Kidney epithelial cell (primary cell): ENCODE data around the gene MIOX. TPM values are rescaled to one million over a fixed set of nuclear protein-coding genes. Genes with fewer than 3 reads are reported as not detected.

ENCODE experiments used
- DNase-seq: peaks from one replicate; pipeline ENCODE4 v3.0.0-alpha.2; 2010; ENCODE audit warnings: low read depth
- H3K27me3 ChIP-seq: 2 replicates; pipeline ENCODE4 v1.6.0; 2011; ENCODE audit warnings: low read length; ENCODE audit not compliant: control insufficient read depth, insufficient read depth
- H3K36me3 ChIP-seq: 2 replicates; pipeline ENCODE4 v1.5.1; 2011; ENCODE audit warnings: low read length; ENCODE audit not compliant: control insufficient read depth, insufficient read depth
- H3K4me3 ChIP-seq: 2 replicates; pipeline ENCODE4 v1.5.1; 2011; ENCODE audit warnings: low read depth, mild to moderate bottlenecking, control low read depth, low read length
- total RNA-seq: library from RNA; depleted of rRNA; stranded (reverse); fragments of >200 nt; gene quantifications from 2 replicates; pipeline ENCODE4 v1.2.3, GENCODE V29; 2015
- TF ChIP-seq, protein P1 (sequence below): IDR thresholded peaks from 2 replicates; pipeline ENCODE4 v1.5.1; 2011; ENCODE audit warnings: mild to moderate bottlenecking, moderate library complexity, low read length, control low read depth, inconsistent platforms; ENCODE audit not compliant: insufficient read depth, poor library complexity, severe bottlenecking

MIOX gene
- total RNA-seq, 1 donor from 2014 or later: 1.8 TPM

DNA sequence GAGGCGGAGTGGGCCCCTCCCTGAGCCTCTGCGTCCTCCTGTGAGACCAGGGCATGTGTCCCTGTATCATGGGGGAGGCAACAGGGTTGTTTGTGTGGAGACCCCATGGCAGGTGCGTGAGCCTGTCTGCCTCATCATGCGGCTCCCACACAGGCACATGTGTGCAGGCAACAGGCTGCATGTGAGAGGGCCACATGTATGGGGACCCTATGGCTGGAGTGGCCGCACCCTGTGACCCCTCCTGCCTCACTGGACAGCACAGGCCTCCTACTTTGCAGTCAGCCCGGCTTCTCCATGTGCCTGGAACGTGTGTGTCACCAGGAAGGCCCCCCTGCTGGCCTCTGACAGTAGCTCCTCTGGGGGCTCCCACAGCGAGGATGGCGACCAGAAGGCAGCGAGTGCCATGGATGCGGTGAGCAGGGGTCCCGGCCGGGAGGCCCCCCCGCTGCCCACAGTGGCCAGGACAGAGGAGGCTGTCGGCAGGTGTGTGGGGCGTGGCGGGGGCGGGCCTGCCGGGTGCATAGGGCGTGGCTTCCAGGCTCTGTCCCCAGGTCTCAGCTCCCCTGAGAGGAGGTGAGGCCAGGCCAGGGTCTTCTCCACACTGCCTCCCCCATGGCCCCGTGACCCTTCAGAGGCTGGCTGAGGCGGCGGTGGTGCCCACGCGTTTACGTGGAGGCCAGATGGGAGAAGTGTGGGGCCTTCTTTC lies 46.0 kb upstream of the MIOX start:
- DNase-seq: no peak
- Histone ChIP-seq H3K27me3 (no peaks in the 10 kb centered on the region), H3K4me3 (no peak overlapping the region), H3K36me3 (peaks cover 3% of the 10 kb centered on the region)
- TF ChIP-seq, protein P1, sequence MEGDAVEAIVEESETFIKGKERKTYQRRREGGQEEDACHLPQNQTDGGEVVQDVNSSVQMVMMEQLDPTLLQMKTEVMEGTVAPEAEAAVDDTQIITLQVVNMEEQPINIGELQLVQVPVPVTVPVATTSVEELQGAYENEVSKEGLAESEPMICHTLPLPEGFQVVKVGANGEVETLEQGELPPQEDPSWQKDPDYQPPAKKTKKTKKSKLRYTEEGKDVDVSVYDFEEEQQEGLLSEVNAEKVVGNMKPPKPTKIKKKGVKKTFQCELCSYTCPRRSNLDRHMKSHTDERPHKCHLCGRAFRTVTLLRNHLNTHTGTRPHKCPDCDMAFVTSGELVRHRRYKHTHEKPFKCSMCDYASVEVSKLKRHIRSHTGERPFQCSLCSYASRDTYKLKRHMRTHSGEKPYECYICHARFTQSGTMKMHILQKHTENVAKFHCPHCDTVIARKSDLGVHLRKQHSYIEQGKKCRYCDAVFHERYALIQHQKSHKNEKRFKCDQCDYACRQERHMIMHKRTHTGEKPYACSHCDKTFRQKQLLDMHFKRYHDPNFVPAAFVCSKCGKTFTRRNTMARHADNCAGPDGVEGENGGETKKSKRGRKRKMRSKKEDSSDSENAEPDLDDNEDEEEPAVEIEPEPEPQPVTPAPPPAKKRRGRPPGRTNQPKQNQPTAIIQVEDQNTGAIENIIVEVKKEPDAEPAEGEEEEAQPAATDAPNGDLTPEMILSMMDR: no peak

DNA sequence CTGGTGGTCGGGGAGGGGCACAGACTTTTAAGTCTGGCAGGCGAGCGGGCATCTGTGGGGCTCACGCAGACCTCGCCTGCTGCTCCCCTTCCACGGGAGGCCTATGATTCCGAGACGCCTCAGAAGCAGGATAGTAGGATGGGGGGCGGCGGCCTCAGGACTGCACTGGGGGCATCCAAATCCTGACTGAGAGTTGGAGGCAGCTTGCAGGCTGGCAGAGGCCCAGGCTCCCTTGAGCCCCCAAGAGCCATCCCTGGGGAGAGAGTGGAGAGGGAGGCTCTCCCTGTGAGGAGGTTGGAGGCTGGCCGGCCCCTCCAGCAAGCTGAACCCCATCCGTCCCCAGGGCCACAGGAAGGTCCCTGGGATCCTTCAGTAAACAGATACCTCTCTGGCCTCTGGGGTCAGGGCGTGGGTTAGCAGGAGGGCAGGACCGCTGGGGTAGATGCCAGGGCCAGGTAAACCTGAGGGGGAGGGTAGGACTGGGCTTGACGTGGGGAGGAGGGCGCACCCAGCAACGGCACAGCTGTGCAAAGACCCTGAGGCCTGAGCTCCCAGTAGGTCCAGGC lies 45.1 kb upstream of the MIOX start:
- no peak overlapping the region for H3K4me3 ChIP-seq
- no peak for DNase-seq
- H3K27me3 ChIP-seq: no peaks in the 10 kb centered on the region
- TF ChIP-seq, protein P1: no peak
- H3K36me3 ChIP-seq: peaks cover 3% of the 10 kb centered on the region

DNA sequence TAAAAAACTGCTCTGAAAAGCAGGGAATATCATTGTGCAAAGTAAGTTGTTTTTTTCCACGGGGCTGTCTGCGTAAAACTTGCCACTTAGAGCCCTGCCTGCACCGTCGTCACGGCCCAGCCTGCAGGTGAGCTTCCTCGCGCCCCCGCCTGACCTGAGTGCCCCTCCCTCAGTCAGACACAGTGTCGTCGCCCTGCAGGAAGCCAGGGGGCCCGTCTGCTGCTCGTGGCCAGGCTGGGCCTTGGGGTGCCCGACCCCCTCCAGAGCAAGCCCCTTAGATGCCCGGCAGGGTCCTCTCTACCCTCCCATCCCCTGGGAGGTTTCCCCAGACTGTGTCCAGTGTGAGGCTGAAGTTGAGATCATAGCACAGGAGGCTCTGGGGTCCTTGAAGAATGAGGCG lies 43.5 kb upstream of the MIOX start:
- peaks cover 4% of the 10 kb centered on the region for H3K36me3 ChIP-seq
- DNase-seq: no peak
- TF ChIP-seq, protein P1: no peak
- no peak overlapping the region for H3K4me3 ChIP-seq
- no peaks in the 10 kb centered on the region for H3K27me3 ChIP-seq

DNA sequence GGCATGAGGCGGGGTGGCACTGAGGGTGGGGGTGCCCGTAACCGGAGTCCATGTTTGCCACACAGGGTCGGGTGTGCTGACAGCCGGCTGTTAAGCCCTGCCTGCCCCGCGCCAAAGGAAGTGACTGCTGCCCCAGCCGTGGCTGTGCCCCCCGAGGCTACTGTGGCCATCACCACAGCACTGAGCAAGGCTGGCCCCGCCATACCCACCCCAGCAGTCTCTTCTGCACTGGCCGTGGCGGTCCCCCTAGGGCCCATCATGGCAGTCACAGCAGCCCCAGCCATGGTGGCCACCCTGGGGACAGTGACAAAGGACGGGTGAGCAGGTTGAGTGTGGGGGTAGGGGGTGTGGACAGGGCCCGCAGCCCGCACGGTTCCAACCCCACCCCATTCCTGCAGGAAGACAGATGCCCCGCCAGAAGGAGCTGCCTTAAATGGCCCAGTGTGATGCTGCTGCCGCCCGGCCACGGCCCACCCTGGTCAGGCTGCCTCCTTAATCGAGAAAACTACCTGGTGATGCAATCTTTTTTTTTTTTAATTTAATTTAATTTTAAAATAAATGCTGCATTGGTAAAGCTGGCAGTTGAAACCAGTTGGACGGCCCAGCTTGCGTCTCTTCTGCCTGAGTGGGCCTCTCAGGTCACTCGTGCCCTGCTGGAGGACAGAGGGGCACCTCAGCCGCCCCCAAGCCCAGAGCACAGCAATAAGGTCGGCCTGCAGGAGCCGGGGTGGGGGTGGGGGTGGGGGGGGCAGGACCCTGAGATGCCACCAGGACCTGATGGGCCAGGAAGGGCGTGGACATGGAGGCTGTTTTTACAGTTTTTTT lies 42.6 kb upstream of the MIOX start:
- H3K4me3 ChIP-seq: no peak overlapping the region
- TF ChIP-seq, protein P1: no peak
- no peaks in the 10 kb centered on the region for H3K27me3 ChIP-seq
- peaks cover 5% of the 10 kb centered on the region for H3K36me3 ChIP-seq
- DNase-seq: no peak

DNA sequence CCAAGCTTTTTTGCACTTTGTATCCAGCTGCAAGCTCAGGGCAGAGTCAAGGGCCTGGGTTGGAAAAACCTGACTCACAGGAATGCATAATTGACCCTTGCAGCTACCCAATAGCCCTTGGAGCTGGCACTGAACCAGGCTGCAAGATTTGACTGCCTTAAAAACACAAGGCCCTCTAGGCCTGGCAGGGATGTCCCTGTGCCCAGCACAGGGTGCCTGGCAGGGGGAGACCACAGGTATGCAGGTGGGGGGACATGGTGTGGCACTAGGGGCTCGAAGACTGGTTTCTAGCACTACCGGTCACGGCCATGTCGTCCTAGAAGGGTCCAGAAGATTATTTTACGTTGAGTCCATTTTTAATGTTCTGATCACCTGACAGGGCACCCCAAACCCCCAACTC lies 42.0 kb upstream of the MIOX start:
- TF ChIP-seq, protein P1: no peak
- peaks cover 5% of the 10 kb centered on the region for H3K36me3 ChIP-seq
- no peak overlapping the region for H3K4me3 ChIP-seq
- H3K27me3 ChIP-seq: no peaks in the 10 kb centered on the region
- DNase-seq: peak; percentile 29
